Right atrium auricular region (tissue), 2 donors: ENCODE data around the gene RHBG. TPM values are rescaled to one million over a fixed set of nuclear protein-coding genes. Genes with fewer than 3 reads are reported as not detected.
"Not testable (repeated sequence)": the region's sequence is repeated elsewhere in the genome, so short reads cannot be mapped to it uniquely, and the experiment has no call there.

Experiments
- DNase-seq: peaks from one replicate; pipeline ENCODE4 v3.0.0-alpha.2; 2019; ENCODE audit warnings: low spot score
- H3K27ac ChIP-seq, 2 donors: fragments of 200-600 bp; sonication (generic); 1 replicate in 1 of 2; 2 replicates in 1 of 2; pipeline ENCODE4 v1.5.1; 2016 to 2019
- H3K27me3 ChIP-seq, 2 donors: fragments of 200-600 bp; sonication (generic); one replicate each; pipeline versions ENCODE4 v1.5.1 to v1.6.0; 2017 to 2019
- H3K36me3 ChIP-seq: fragments of 200-600 bp; sonication (generic); one replicate; pipeline ENCODE4 v1.5.1; 2016
- H3K4me1 ChIP-seq, 2 donors: fragments of 200-600 bp; sonication (generic); one replicate each; pipeline versions ENCODE4 v1.5.1 to v1.6.0; 2017 to 2019
- H3K4me3 ChIP-seq, 2 donors: fragments of 200-600 bp; sonication (generic); 1 replicate in 1 of 2; 2 replicates in 1 of 2; pipeline ENCODE4 v1.5.1; 2017 to 2019; ENCODE audit warnings: mild to moderate bottlenecking in 1 of 2, moderate library complexity in 1 of 2
- H3K9me3 ChIP-seq, 2 donors: fragments of 200-600 bp; sonication (generic); one replicate each; pipeline ENCODE4 v1.5.1; 2019
- total RNA-seq, 2 donors: library from RNA; depleted of rRNA; stranded (reverse); fragments of >200 nt; gene quantifications; one replicate each; pipeline ENCODE4 v1.1.0, GENCODE V29; 2016
- TF ChIP-seq, protein P1 (sequence below), 2 donors: fragments of 200-600 bp; sonication (generic); IDR thresholded peaks; one replicate each; pipeline ENCODE4 v1.5.1; 2019; ENCODE audit warnings: antibody characterized with exemption in 2 of 2

The RHBG gene
- total RNA-seq, 2 donors from 2014 or later: not detected

DNA sequence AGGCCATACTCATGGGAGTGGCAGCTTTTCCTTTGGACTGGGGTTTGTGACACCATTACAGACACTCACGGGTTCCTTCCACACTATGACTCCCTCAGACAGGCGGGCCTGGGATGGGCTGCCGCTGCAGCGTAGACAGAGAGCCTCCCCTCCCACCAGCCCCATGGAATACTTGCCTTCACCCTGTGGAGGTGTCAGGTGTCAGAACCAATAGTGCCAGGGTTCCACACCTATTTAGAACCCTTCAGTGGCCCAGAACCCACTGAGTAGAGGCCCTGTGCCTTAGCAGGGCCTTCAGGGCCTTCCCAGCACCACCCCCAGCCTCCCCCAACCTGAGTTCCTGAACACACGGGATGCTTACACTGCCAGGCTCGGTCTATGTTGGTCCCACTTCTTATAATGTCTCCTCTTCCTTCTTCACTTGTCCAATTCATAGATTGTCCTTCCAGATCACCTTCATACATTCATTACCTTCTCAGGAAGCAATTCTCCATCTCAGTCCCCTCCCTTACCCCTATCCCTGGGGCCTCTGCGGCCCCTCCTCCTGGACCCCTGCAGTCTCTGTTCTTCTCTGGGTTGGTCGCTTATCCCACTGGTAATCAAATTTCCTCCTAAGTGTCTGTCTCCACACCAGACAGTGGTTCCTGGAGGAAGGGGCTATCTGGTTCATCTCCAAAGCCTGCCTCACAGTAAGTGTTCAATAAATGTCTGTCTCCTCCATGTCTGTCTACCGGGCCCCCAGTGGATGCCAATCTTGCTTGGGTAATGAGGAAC, 1.4 kb upstream of the RHBG start:
- no peak for DNase-seq
- TF ChIP-seq, protein P1, sequence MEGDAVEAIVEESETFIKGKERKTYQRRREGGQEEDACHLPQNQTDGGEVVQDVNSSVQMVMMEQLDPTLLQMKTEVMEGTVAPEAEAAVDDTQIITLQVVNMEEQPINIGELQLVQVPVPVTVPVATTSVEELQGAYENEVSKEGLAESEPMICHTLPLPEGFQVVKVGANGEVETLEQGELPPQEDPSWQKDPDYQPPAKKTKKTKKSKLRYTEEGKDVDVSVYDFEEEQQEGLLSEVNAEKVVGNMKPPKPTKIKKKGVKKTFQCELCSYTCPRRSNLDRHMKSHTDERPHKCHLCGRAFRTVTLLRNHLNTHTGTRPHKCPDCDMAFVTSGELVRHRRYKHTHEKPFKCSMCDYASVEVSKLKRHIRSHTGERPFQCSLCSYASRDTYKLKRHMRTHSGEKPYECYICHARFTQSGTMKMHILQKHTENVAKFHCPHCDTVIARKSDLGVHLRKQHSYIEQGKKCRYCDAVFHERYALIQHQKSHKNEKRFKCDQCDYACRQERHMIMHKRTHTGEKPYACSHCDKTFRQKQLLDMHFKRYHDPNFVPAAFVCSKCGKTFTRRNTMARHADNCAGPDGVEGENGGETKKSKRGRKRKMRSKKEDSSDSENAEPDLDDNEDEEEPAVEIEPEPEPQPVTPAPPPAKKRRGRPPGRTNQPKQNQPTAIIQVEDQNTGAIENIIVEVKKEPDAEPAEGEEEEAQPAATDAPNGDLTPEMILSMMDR (IDR thresholded peaks at IDR 0.05): no peak
- Histone ChIP-seq H3K36me3 (no peaks in the 10 kb centered on the region), H3K4me3 (no peak overlapping the region), H3K9me3 (no peaks in the 10 kb centered on the region), H3K4me1 (peaks cover 0 to 9% of the 10 kb centered on the region in 2 donors), H3K27me3 (no peaks in the 10 kb centered on the region), H3K27ac (no peak overlapping the region)

DNA sequence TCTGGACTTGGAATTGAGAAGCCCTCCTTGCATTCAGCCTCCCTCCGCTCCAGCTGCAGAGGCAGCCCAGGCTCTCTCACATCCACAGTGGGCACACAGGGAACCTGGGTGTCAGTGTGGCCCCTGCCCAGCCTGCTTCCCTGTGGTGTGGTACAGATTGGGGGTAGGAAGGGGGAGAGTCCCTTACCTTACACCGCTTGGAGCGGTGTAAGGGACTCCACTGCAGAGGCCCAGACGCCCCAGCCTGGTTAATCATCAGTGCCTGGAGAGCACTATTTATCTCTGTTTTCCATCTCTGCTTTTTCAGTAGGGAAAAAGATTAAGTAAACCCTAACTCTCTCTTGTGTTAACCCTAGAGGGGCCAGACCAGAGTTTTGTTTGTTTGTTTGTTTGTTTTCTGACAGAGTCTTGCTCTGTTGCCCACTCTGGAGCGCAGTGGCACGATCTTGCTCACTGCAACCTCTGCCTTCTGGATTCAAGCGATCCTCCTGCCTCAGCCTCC, 803 bp upstream of the RHBG start:
- Histone ChIP-seq H3K9me3 (no peaks in the 10 kb centered on the region), H3K27me3 (no peaks in the 10 kb centered on the region), H3K27ac (no peak overlapping the region), H3K36me3 (no peaks in the 10 kb centered on the region), H3K4me1 (peaks cover 0 to 9% of the 10 kb centered on the region in 2 donors), H3K4me3 (no peak overlapping the region)
- TF ChIP-seq, protein P1 (IDR thresholded peaks at IDR 0.05): no peak
- DNase-seq: no peak

DNA sequence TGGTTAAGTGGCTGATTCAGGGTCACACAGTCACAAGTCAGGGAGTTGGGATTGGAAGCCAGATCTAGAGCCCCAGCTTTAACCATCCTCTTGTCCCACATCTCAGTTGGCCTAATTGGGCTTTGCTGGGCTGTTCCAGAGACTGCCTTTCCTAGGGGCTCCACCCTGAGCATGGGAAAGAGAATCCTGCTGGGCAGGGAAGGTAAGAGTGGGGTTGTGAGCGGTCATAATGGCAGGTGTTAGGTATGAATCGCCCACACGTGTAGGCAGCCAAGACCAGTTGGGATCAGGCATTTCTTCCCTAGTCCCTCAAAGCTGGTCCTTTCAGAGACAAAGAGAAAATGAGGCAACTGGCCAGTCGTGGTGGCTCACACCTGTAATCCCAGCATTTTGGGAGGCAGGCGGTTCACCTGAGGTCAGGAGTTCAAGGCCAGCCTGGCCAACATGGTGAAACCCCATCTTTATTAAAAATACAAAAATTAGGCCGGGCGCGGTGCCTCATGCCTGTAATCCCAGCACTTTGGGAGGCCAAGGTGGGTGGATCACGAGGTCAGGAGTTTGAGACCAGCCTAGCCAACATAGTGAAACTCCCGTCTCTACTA, 775 bp downstream of the RHBG start:
- H3K4me3 ChIP-seq: peak overlapping the region in 1 of 2 donors; percentile 40
- H3K9me3 ChIP-seq, H3K27ac ChIP-seq, H3K36me3 ChIP-seq, DNase-seq, H3K4me1 ChIP-seq, H3K27me3 ChIP-seq: not testable (repeated sequence)

DNA sequence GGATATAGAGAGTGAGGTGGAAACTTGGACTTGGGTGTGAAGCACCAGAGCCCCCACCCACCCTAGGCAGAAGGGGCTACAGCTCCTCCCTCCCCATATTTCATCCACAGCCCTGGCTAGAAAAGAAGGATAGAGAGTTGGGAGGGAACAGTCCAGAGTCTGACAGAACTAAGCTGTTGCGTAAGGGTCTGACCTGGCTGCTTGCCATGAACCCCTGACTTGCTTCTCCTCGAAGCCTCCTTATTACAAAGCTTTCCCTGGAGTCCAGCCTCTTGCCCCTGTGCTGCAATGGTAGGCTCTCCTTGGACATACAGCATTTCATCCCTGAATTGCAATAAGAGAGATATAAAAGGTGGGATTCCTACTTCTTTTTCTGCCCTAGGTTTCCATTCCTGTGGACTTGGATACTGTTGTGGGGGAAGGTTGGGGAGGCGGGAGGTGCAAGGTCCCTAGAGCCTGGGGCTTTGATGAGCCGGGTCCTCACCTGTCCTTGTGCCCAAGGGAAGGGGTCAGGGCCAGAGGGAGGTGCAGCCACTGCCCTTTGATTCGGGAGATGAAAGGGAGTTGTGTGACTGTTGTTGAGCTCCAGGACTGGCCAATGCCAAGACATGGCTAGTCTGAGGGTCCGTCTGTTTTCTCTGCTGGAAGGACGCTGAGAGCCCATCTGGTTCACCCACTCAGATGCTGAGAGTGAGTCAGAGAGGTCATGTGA, 2.7 kb downstream of the RHBG start:
- TF ChIP-seq, protein P1 (IDR thresholded peaks at IDR 0.05): no peak
- H3K4me1 ChIP-seq: peaks cover 0 to 9% of the 10 kb centered on the region in 2 donors
- no peak for DNase-seq
- H3K27me3 ChIP-seq: no peaks in the 10 kb centered on the region
- H3K9me3 ChIP-seq: no peaks in the 10 kb centered on the region
- H3K4me3 ChIP-seq: no peak overlapping the region
- no peaks in the 10 kb centered on the region for H3K36me3 ChIP-seq
- H3K27ac ChIP-seq: no peak overlapping the region

DNA sequence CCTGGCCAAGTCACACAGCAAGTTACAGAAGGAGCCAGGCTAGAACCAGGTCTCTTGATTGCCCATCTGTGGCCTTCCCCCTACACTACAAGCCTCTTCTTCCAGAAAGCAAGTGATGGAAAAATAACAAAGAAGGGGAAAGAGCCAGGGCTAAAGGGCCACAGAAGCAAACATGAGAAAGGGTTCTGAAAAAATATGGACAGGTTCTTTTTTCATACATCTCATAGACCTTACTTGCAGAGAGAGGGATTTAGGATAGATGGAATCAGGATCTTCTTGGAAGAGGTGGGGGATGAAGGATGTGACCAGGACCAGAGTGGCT, 3.2 kb downstream of the RHBG start:
- Histone ChIP-seq H3K27me3 (no peaks in the 10 kb centered on the region), H3K36me3 (no peaks in the 10 kb centered on the region), H3K9me3 (no peaks in the 10 kb centered on the region), H3K27ac (no peak overlapping the region), H3K4me1 (peaks cover 0 to 9% of the 10 kb centered on the region in 2 donors), H3K4me3 (no peak overlapping the region)
- DNase-seq: no peak
- TF ChIP-seq, protein P1 (IDR thresholded peaks at IDR 0.05): no peak

DNA sequence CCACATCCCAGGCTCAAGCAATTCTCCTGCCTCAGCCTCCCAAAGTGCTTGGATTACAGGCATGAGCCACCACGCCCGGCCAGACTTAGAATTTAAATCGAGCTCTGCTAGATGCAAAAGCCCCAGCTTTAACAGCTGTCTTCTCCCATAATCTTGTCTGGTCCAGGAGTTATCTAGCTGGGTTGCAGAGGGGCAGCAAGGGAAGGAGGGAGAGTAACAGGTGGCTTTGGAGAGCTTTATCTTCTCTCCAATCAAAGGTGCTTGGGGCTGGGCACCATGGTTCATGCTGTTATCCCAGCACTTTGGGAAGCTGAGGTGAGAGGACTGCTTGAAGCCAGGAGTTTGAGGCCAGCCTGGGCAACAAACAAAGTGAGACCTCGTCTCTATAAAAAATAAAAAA, 3.9 kb downstream of the RHBG start:
- no peak overlapping the region for H3K27ac ChIP-seq
- TF ChIP-seq, protein P1 (IDR thresholded peaks at IDR 0.05): no peak

More for the DNA sequence above, 3.9 kb downstream of the RHBG start:
- Histone ChIP-seq H3K36me3 (no peaks in the 10 kb centered on the region), H3K9me3 (no peaks in the 10 kb centered on the region), H3K4me3 (no peak overlapping the region), H3K4me1 (peaks cover 0 to 9% of the 10 kb centered on the region in 2 donors), H3K27me3 (no peaks in the 10 kb centered on the region)
- no peak for DNase-seq
